Adrenal gland (tissue), 5 donors: ENCODE measurements around the gene BABAM2.

Source experiments
- CTCF ChIP-seq, 6 experiments: fragments of 450-650 bp in 4 of 6; fragments of 200-600 bp in 2 of 6; sonication (generic) in 1 of 6; IDR thresholded peaks; 1 replicate in 5 of 6; 2 replicates in 1 of 6; pipeline versions ENCODE4 v1.5.1 to v1.8.0; 2016 to 2021; ENCODE audit warnings: antibody characterized with exemption in 6 of 6, mild to moderate bottlenecking in 2 of 6, moderate library complexity in 1 of 6
- POLR2A ChIP-seq, 2 donors: fragments of 450-650 bp; IDR thresholded peaks; one replicate each; pipeline ENCODE4 v1.6.1; 2017; ENCODE audit warnings: antibody characterized with exemption in 2 of 2, mild to moderate bottlenecking in 2 of 2, moderate library complexity in 1 of 2
- donor health status: DM: no; HTN: no; CAD: no.

DNA sequence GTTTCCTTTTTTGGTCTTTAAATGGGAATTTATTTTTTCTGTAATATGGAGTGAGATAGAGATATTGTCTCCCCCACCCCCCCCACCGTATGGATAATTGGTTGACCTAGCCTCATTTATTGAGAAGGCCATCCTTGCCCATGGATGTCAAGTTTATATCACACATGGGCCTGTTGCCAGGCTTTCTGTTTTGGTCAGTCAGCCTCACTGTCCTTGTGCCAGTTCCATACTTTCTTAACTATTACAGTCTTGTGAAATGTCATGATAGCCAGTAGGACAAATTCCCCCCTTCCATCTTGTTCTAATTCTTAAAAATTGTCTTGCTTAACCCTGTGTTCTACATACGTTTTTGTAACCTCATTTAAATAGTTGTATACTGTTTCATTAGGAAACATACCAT lies 12.5 kb downstream of the BABAM2 start:
- no peak for TF ChIP-seq CTCF (IDR thresholded peaks at IDR 0.05)
- no peak for TF ChIP-seq POLR2A (IDR thresholded peaks at IDR 0.05)
